SK-N-SH (cell line): ENCODE data around the gene SEC62. TPM values are rescaled to one million over a fixed set of nuclear protein-coding genes. Genes with fewer than 3 reads are reported as not detected.

Source experiments
- CTCF ChIA-PET: fragments of 300-600, 350-600 bp; formaldehyde crosslinking; extraction: SDS; loops from one replicate; lab custom pipeline; 2021; lab: Yijun Ruan, JAX
- POLR2A ChIA-PET: fragments of 350-600 bp; sonication (Branson Sonifier 250); formaldehyde crosslinking; extraction: SDS; loops from one replicate; lab custom pipeline; 2020; ENCODE audit warnings: antibody characterized with exemption, inconsistent platforms; lab: Yijun Ruan, JAX
- DNase-seq: peaks from one replicate; pipeline ENCODE4 v3.0.0; 2012
- H2AFZ ChIP-seq: fragments of 200-600 bp; sonication (generic); 2 replicates; pipeline ENCODE4 v1.8.1; 2016; ENCODE audit warnings: antibody characterized with exemption, mild to moderate bottlenecking, low read depth
- H3F3A ChIP-seq: fragments of 200-600 bp; sonication (generic); replicated peaks from 2 replicates; pipeline ENCODE3; 2016; ENCODE audit warnings: antibody characterized with exemption, mild to moderate bottlenecking; ENCODE audit not compliant: insufficient read depth
- H3K27ac ChIP-seq, 2 experiments: fragments of 200-500 bp in 1 of 2; fragments of 200-600 bp in 1 of 2; sonication (Bioruptor generic) in 1 of 2; sonication (generic), shearing (Covaris generic) in 1 of 2; 2 replicates each; pipeline versions ENCODE4 v1.5.1 to v1.6.1; 2014 to 2016; ENCODE audit warnings: low read depth in 2 of 2, inconsistent platforms in 1 of 2, low read length in 1 of 2, mild to moderate bottlenecking in 1 of 2, mixed read lengths in 1 of 2
- H3K27me3 ChIP-seq: fragments of 200-600 bp; sonication (generic), shearing (Covaris generic); 2 replicates; pipeline ENCODE4 v1.6.1; 2016; ENCODE audit warnings: mixed run types; ENCODE audit not compliant: insufficient read depth
- H3K36me3 ChIP-seq, 2 experiments: fragments of 200-500 bp in 1 of 2; fragments of 200-600 bp in 1 of 2; sonication (Bioruptor generic) in 1 of 2; sonication (generic) in 1 of 2; replicated peaks in 1 of 2; 2 replicates each; pipeline versions ENCODE3 to v1.5.1; 2014 to 2016; ENCODE audit warnings: low read length in 1 of 2, mild to moderate bottlenecking in 1 of 2; ENCODE audit not compliant: insufficient read depth in 2 of 2, control insufficient read depth in 1 of 2
- H3K4me1 ChIP-seq, 2 experiments: fragments of 200-500 bp in 1 of 2; fragments of 200-600 bp in 1 of 2; sonication (Bioruptor generic) in 1 of 2; sonication (generic), shearing (Covaris generic) in 1 of 2; 2 replicates each; pipeline versions ENCODE4 v1.5.1 to v1.6.1; 2014 to 2016; ENCODE audit warnings: low read depth in 1 of 2, low read length in 1 of 2, mixed run types in 1 of 2; ENCODE audit not compliant: insufficient read depth in 2 of 2, control insufficient read depth in 1 of 2
- H3K4me2 ChIP-seq: fragments of 200-600 bp; sonication (generic), shearing (Covaris generic); 2 replicates; pipeline ENCODE4 v1.6.1; 2017; ENCODE audit warnings: mixed run types
- H3K4me3 ChIP-seq, 2 experiments: fragments of 200-500 bp in 1 of 2; fragments of 200-600 bp in 1 of 2; sonication (Bioruptor generic) in 1 of 2; sonication (generic), shearing (Covaris generic) in 1 of 2; 2 replicates each; pipeline versions ENCODE4 v1.5.1 to v1.8.1; 2014 to 2016; ENCODE audit warnings: low read depth in 2 of 2, inconsistent platforms in 1 of 2, low read length in 1 of 2, mild to moderate bottlenecking in 1 of 2, mixed read lengths in 1 of 2, moderate library complexity in 1 of 2
- H3K79me2 ChIP-seq: fragments of 200-600 bp; sonication (generic); 2 replicates; pipeline ENCODE4 v1.8.1; 2017; ENCODE audit warnings: mild to moderate bottlenecking; ENCODE audit not compliant: insufficient read depth
- H3K9ac ChIP-seq: fragments of 200-600 bp; sonication (generic); 2 replicates; pipeline ENCODE4 v1.6.1; 2017; ENCODE audit warnings: mixed run types
- H3K9me2 ChIP-seq: fragments of 200-600 bp; sonication (generic); 2 replicates; pipeline ENCODE4 v1.6.1; 2017; ENCODE audit warnings: mixed run types
- H3K9me3 ChIP-seq: fragments of 200-600 bp; sonication (generic); 2 replicates; pipeline ENCODE4 v1.6.1; 2017; ENCODE audit warnings: mixed run types, mild to moderate bottlenecking, moderate library complexity
- H4K20me1 ChIP-seq: fragments of 200-600 bp; sonication (generic); 2 replicates; pipeline ENCODE4 v1.6.1; 2017; ENCODE audit warnings: mild to moderate bottlenecking, mixed run types; ENCODE audit not compliant: insufficient read depth
- FOXM1 ChIP-seq: IDR thresholded peaks from 2 replicates; pipeline ENCODE4 v1.4.0; 2012; ENCODE audit warnings: low read depth, mild to moderate bottlenecking
- GABPA ChIP-seq: IDR thresholded peaks from 2 replicates; pipeline ENCODE4 v1.4.0; 2012; ENCODE audit warnings: low read depth, mild to moderate bottlenecking
- NFIC ChIP-seq: IDR thresholded peaks from 2 replicates; pipeline ENCODE4 v1.4.0; 2012; ENCODE audit warnings: borderline replicate concordance
- RAD21 ChIP-seq: IDR thresholded peaks from 2 replicates; pipeline ENCODE4 v1.6.1; 2012; ENCODE audit warnings: mild to moderate bottlenecking, low read length
- SIN3A ChIP-seq: IDR thresholded peaks from 2 replicates; pipeline ENCODE4 v1.6.1; 2012; ENCODE audit warnings: low read depth, mild to moderate bottlenecking, low read length, moderate library complexity, borderline replicate concordance
- TAF1 ChIP-seq: IDR thresholded peaks from 2 replicates; pipeline ENCODE4 v1.6.1; 2012; ENCODE audit warnings: low read depth, mild to moderate bottlenecking, low read length, moderate library complexity, borderline replicate concordance
- TCF12 ChIP-seq: IDR thresholded peaks from 2 replicates; pipeline ENCODE4 v1.4.0; 2012
- TEAD4 ChIP-seq: IDR thresholded peaks from 2 replicates; pipeline ENCODE4 v1.4.0; 2012; ENCODE audit warnings: mild to moderate bottlenecking, borderline replicate concordance; ENCODE audit not compliant: insufficient read depth
- YY1 ChIP-seq: IDR thresholded peaks from 2 replicates; pipeline ENCODE4 v1.4.0; 2012; ENCODE audit warnings: low read depth, mild to moderate bottlenecking
- WGBS: methylation state at CpG from one replicate; pipeline ENCODE4 v1.1.6; 2017; ENCODE audit warnings: low lambda C conversion rate; 5-methylcytosine and 5-hydroxymethylcytosine counted together
- polyA plus RNA-seq, 3 experiments: library from polyadenylated mRNA; depleted of rRNA; stranded (reverse); fragments of >200 nt; gene quantifications; 2 replicates each; pipeline ENCODE4 v1.2.3, GENCODE V29; 2012
- TF ChIP-seq, protein P1 (sequence below): IDR thresholded peaks from 2 replicates; pipeline ENCODE4 v1.4.0; 2012; ENCODE audit warnings: low read depth, borderline replicate concordance
- TF ChIP-seq, protein P2 (sequence below): fragments of 200-600 bp; sonication (generic); IDR thresholded peaks from 2 replicates; pipeline ENCODE4 v1.6.1; 2017; ENCODE audit warnings: antibody characterized with exemption, mild to moderate bottlenecking, moderate library complexity
- TF ChIP-seq, protein P3 (sequence below): IDR thresholded peaks from 2 replicates; pipeline ENCODE4 v1.6.1; 2012; ENCODE audit warnings: mild to moderate bottlenecking, low read depth, low read length, moderate library complexity

The SEC62 gene
- polyA plus RNA-seq, 1 of the 3 experiments (the other 2 are of a cell fraction): 15.0 TPM

DNA sequence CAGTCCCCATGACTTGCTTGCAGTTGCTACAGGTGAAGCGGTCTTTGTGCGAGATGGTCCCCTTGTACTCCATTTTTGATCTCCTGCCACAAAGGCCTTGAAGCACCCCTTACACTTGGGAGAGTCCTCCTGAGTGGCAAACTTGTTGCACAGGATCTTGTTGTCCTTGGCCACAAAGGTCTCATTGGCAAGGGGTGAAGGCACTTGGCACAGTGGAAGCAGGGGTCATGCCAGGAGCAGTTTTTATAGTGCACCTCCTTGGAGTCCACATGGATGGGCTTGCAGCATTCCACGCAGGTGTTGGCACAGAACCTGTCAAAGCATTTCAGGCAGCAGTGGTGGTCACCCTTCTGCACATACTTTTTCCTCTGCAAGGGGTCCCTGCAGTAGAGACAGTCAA, 20.3 kb upstream of the SEC62 start:
- 62% methylated on average over 3 of the region's 3 CpGs for WGBS
- no peak for TF ChIP-seq TCF12
- TF ChIP-seq YY1: no peak
- TF ChIP-seq, protein P1, sequence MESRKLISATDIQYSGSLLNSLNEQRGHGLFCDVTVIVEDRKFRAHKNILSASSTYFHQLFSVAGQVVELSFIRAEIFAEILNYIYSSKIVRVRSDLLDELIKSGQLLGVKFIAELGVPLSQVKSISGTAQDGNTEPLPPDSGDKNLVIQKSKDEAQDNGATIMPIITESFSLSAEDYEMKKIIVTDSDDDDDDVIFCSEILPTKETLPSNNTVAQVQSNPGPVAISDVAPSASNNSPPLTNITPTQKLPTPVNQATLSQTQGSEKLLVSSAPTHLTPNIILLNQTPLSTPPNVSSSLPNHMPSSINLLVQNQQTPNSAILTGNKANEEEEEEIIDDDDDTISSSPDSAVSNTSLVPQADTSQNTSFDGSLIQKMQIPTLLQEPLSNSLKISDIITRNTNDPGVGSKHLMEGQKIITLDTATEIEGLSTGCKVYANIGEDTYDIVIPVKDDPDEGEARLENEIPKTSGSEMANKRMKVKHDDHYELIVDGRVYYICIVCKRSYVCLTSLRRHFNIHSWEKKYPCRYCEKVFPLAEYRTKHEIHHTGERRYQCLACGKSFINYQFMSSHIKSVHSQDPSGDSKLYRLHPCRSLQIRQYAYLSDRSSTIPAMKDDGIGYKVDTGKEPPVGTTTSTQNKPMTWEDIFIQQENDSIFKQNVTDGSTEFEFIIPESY: no peak
- TF ChIP-seq, protein P2, sequence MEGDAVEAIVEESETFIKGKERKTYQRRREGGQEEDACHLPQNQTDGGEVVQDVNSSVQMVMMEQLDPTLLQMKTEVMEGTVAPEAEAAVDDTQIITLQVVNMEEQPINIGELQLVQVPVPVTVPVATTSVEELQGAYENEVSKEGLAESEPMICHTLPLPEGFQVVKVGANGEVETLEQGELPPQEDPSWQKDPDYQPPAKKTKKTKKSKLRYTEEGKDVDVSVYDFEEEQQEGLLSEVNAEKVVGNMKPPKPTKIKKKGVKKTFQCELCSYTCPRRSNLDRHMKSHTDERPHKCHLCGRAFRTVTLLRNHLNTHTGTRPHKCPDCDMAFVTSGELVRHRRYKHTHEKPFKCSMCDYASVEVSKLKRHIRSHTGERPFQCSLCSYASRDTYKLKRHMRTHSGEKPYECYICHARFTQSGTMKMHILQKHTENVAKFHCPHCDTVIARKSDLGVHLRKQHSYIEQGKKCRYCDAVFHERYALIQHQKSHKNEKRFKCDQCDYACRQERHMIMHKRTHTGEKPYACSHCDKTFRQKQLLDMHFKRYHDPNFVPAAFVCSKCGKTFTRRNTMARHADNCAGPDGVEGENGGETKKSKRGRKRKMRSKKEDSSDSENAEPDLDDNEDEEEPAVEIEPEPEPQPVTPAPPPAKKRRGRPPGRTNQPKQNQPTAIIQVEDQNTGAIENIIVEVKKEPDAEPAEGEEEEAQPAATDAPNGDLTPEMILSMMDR: no peak
- TF ChIP-seq SIN3A: no peak
- TF ChIP-seq, protein P3, sequence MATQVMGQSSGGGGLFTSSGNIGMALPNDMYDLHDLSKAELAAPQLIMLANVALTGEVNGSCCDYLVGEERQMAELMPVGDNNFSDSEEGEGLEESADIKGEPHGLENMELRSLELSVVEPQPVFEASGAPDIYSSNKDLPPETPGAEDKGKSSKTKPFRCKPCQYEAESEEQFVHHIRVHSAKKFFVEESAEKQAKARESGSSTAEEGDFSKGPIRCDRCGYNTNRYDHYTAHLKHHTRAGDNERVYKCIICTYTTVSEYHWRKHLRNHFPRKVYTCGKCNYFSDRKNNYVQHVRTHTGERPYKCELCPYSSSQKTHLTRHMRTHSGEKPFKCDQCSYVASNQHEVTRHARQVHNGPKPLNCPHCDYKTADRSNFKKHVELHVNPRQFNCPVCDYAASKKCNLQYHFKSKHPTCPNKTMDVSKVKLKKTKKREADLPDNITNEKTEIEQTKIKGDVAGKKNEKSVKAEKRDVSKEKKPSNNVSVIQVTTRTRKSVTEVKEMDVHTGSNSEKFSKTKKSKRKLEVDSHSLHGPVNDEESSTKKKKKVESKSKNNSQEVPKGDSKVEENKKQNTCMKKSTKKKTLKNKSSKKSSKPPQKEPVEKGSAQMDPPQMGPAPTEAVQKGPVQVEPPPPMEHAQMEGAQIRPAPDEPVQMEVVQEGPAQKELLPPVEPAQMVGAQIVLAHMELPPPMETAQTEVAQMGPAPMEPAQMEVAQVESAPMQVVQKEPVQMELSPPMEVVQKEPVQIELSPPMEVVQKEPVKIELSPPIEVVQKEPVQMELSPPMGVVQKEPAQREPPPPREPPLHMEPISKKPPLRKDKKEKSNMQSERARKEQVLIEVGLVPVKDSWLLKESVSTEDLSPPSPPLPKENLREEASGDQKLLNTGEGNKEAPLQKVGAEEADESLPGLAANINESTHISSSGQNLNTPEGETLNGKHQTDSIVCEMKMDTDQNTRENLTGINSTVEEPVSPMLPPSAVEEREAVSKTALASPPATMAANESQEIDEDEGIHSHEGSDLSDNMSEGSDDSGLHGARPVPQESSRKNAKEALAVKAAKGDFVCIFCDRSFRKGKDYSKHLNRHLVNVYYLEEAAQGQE: no peak
- no peak for TF ChIP-seq FOXM1
- no peak for TF ChIP-seq TEAD4
- TF ChIP-seq NFIC: no peak
- TF ChIP-seq TAF1: no peak
- TF ChIP-seq GABPA: no peak
- no peak for TF ChIP-seq RAD21
- no peaks in the 10 kb centered on the region for H3F3A ChIP-seq
- no peak overlapping the region for H3K9ac ChIP-seq
- peaks cover 0 to 2% of the 10 kb centered on the region in 2 experiments for H3K36me3 ChIP-seq
- no peak overlapping the region for H3K4me2 ChIP-seq
- ChIA-PET POLR2A (no interaction called here), CTCF (interaction anchor here (1.2 kb wide), 1 partner anchor 13 kb away, joined by 4 read pairs; no protein-coding TSS in a partner anchor)
- H3K9me3 ChIP-seq: no peaks in the 10 kb centered on the region
- H3K9me2 ChIP-seq: no peaks in the 10 kb centered on the region
- no peak overlapping the region for H3K4me3 ChIP-seq
- no peaks in the 10 kb centered on the region for H3K79me2 ChIP-seq
- DNase-seq: no peak
- H3K27me3 ChIP-seq: peaks cover 4% of the 10 kb centered on the region; the same call in 1 of the 2 replicates
- no peaks in the 10 kb centered on the region for H3K4me1 ChIP-seq
- no peak overlapping the region for H3K27ac ChIP-seq
- no peak overlapping the region for H2AFZ ChIP-seq
- no peaks in the 10 kb centered on the region for H4K20me1 ChIP-seq
